GM10266 (cell line): ENCODE results near the gene STK32B.
"Not testable (repeated sequence)": the region's sequence is repeated elsewhere in the genome, so short reads cannot be mapped to it uniquely, and the experiment has no call there.

Experiments used
- DNase-seq: peaks from one replicate; pipeline ENCODE4 v3.0.0; 2012; ENCODE audit errors: extremely low spot score
- TF ChIP-seq, protein P1 (sequence below): IDR thresholded peaks from 2 replicates; pipeline ENCODE4 v1.5.1; 2012; ENCODE audit warnings: mild to moderate bottlenecking, low read depth; ENCODE audit not compliant: control insufficient read depth, insufficient read depth; ENCODE audit errors: missing control alignments

Gene STK32B

DNA sequence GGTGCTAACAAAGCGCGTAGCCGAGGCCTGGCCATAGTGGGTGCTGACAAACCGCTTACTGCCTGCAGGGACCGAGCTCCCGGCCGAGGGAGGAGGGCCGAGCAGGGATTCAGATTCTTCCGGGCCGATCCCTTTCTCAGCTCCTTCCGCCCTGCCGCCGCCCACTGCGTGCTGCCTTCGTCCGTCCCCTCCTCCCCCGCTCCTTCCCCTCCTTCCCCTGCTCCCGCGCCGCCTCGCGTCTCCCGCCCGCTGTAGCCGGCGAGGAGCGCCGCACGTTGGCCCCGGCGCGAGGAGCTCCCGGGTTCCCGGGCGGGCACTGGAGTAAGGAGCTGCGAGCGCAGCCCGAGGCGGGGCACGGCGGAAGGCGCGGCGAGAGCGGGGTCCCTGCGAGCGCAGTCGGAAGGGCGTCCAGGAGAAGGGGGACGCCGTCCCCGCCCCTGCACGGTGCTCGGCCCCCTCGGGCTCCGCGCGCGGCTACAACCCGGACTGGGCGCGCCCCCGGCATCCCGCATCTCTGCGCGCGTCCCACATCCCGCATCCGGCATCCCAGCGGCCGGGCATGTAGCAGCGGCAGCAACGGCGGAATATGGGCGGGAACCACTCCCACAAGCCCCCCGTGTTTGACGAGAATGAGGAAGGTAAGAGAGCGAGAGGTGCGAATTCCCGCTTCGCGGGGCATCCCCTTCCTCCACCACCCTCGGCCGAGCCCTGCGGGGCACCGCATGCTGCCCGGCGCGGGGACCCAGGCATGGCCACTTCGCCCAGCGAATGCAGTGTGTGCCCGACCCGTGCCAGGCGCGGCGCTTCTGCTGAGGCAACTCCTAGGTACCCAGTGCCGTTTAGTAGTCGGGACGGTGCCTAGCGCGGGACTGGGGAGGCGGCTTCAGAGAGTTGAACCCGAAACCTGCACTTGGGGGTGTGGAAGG is at the start of gene STK32B:
Gene STK32B (plus strand): TSS at position 203 of the 926 bp plus-strand sequence.
- TF ChIP-seq, protein P1, sequence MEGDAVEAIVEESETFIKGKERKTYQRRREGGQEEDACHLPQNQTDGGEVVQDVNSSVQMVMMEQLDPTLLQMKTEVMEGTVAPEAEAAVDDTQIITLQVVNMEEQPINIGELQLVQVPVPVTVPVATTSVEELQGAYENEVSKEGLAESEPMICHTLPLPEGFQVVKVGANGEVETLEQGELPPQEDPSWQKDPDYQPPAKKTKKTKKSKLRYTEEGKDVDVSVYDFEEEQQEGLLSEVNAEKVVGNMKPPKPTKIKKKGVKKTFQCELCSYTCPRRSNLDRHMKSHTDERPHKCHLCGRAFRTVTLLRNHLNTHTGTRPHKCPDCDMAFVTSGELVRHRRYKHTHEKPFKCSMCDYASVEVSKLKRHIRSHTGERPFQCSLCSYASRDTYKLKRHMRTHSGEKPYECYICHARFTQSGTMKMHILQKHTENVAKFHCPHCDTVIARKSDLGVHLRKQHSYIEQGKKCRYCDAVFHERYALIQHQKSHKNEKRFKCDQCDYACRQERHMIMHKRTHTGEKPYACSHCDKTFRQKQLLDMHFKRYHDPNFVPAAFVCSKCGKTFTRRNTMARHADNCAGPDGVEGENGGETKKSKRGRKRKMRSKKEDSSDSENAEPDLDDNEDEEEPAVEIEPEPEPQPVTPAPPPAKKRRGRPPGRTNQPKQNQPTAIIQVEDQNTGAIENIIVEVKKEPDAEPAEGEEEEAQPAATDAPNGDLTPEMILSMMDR: no peak
- DNase-seq: no peak

DNA sequence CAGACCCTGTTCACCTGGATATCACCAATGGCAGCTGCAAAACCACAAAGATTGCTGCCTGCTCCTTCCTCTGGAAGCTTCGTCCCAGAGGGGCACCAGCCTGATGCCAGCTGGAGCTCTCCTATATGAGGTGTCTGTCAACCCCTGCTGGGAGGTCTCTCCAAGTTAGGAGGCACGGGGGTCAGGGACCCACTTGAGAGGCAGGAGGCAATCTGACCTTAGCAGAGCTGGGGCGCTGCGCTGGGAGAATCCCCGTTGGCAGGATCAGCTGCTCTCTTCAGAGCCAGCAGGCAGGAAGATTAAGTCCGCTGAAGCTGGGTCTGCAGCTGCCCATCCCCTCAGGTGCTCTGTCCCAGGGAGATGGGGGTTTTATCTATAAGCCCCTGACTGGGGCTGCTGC is 49.6 kb upstream of the STK32B start:
- DNase-seq: not testable (repeated sequence)

DNA sequence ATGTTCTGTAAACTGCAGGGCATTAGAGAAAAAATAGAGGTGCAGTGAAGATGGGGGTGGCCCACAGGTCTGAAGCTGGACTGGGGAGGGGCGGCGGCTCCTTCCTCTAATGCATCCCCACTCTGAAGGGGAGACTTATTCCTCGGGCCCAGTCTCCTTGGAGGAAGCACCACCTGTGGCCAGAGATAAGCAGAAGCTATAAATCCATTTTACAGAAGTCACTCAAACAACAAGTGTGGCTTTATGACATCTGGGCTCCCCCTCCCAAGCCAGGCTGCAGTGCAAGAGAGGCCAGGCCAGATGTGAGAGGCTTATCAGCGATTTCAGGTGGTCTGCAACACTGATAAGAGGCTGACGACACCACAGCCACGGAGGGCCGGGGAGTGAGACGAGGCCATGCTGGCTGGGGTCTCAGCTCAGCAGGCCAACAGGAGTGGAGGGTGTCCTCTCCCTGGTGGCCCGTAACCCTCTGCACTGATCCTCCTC is 47.9 kb upstream of the STK32B start:
- TF ChIP-seq, protein P1: no peak
- no peak for DNase-seq

DNA sequence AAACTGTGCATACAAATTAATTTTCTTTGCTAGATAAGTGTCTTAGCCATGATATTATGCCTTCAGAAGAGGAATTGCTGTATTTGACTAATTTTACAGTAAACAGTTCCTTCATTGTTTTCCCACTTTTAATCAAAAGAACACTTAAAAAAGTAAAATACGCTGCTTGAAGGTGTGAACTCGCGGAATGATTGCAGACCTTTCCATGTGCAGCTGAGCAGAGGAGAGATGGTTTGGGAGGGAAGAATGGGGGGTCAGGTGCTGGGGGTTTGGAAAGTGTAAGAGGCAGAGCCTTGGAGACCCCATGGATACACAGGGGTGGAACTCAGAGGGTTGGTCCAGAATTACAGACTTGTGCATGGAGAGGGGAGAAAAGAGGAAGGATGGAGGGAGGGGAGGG is 47.4 kb upstream of the STK32B start:
- DNase-seq: no peak
- TF ChIP-seq, protein P1: no peak

DNA sequence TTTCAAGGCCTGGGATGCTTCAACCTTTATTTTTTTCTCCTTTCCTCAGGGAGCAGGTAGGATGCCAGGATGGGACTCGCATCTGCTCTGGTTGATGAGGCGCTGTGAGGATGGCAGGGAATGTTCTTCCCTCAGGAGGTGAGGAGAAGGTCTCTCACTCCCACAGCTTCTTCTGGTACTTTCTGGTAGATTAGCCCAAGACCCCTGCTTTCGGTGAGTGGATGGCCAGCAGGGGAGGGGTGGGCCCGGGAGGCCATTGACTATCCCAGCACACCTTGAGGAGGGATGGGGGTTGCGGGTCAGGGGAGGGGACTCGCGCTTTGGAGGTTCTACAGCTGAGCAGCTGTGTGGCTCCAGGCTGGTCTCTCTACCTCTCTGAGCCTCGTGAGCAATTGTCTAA is 46.8 kb upstream of the STK32B start:
- DNase-seq: no peak
- TF ChIP-seq, protein P1: no peak

DNA sequence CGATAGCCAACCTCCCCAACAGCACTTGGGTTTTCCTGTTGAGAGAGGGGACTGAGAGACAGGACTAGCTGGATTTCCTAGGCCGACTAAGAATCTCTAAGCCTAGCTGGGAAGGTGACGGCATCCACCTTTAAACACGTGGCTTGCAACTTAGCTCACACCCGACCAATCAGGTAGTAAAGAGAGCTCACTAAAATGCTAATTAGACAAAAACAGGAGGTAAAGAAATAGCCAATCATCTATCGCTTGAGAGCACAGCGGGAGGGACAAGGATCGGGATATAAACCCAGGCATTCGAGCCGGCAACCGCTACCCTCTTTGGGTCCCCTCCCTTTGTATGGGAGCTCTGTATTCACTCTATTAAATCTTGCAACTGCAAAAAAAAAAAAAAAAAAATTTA is 44.3 kb upstream of the STK32B start:
- DNase-seq: not testable (repeated sequence)

DNA sequence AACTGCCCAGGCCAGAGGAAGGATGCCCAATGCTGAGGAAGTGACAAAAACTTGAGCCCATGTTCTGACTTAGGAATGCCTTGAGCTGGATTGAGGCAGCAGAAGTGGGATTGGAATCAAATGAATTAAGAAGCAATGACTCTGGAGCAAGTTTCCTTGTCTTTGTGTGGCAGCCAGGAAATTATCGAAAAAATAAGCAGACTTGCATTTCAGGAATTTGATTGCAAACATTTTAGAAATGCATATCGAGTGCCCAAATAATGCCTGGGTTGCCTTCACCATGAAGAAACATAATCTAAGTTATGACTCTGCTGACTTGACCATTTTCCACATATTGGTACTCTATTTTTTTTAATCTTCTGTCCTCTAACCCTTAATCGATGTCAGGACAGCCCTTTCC is 41.5 kb upstream of the STK32B start:
- TF ChIP-seq, protein P1: no peak
- DNase-seq: no peak

DNA sequence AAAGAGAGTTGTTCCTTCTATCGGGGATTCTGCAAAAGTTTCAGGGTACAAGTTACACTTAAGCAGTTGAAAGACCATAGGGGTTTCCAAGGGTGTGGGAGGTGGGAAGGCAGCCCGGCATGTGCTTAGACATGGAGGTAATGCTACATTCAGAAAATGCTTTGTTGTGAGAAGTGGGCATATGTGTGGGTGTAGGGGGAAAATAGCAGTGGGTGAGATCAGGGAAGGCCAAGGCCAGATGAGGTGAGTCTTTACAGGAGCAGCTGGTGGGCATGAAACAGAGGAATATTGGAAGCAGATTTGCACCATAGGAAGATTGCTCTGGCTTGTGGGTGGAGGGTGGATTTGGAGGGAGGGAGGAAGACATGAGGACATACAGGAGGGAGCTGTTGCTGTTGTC is 40.3 kb upstream of the STK32B start:
- TF ChIP-seq, protein P1: no peak

More for the DNA sequence above, 40.3 kb upstream of the STK32B start:
- DNase-seq: no peak
